PFSK-1 (cell line): ENCODE results near the gene DLGAP4.

ENCODE experiments used
- POLR2AphosphoS5 ChIP-seq: IDR thresholded peaks from 2 replicates; pipeline ENCODE4 v1.6.1; 2012; ENCODE audit warnings: low read depth, mild to moderate bottlenecking, control low read depth, low read length, moderate library complexity
- TAF1 ChIP-seq: IDR thresholded peaks from 2 replicates; pipeline ENCODE4 v1.6.1; 2012; ENCODE audit warnings: low read length, control low read depth, borderline replicate concordance; ENCODE audit not compliant: insufficient read depth
- TF ChIP-seq, protein P1 (sequence below), 2 experiments: IDR thresholded peaks; 2 replicates each; pipeline versions ENCODE4 v1.6.1 to v1.8.0; 2011 to 2012; ENCODE audit warnings: low read depth in 2 of 2, low read length in 2 of 2, control low read depth in 1 of 2, inconsistent platforms in 1 of 2, mild to moderate bottlenecking in 1 of 2, moderate library complexity in 1 of 2; ENCODE audit not compliant: insufficient read depth in 1 of 2

GRCh38 chr20:36399969-36400545 is 93.9 kb downstream of the DLGAP4 start:
- TF ChIP-seq POLR2AphosphoS5 (no peak), TAF1 (no peak)
- TF ChIP-seq, protein P1, sequence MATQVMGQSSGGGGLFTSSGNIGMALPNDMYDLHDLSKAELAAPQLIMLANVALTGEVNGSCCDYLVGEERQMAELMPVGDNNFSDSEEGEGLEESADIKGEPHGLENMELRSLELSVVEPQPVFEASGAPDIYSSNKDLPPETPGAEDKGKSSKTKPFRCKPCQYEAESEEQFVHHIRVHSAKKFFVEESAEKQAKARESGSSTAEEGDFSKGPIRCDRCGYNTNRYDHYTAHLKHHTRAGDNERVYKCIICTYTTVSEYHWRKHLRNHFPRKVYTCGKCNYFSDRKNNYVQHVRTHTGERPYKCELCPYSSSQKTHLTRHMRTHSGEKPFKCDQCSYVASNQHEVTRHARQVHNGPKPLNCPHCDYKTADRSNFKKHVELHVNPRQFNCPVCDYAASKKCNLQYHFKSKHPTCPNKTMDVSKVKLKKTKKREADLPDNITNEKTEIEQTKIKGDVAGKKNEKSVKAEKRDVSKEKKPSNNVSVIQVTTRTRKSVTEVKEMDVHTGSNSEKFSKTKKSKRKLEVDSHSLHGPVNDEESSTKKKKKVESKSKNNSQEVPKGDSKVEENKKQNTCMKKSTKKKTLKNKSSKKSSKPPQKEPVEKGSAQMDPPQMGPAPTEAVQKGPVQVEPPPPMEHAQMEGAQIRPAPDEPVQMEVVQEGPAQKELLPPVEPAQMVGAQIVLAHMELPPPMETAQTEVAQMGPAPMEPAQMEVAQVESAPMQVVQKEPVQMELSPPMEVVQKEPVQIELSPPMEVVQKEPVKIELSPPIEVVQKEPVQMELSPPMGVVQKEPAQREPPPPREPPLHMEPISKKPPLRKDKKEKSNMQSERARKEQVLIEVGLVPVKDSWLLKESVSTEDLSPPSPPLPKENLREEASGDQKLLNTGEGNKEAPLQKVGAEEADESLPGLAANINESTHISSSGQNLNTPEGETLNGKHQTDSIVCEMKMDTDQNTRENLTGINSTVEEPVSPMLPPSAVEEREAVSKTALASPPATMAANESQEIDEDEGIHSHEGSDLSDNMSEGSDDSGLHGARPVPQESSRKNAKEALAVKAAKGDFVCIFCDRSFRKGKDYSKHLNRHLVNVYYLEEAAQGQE (IDR thresholded peaks at IDR 0.05; ENCODE audit: insufficient read depth in 1 of 2, low read depth in 2 of 2, low read length in 2 of 2), result no peak
